Measurements from ENCODE around the gene APCDD1L. TPM values are rescaled to one million over a fixed set of nuclear protein-coding genes. Genes with fewer than 3 reads are reported as not detected.

The APCDD1L gene
- total RNA-seq, 1 donor from 2014 or later = 5.1 TPM

DNA sequence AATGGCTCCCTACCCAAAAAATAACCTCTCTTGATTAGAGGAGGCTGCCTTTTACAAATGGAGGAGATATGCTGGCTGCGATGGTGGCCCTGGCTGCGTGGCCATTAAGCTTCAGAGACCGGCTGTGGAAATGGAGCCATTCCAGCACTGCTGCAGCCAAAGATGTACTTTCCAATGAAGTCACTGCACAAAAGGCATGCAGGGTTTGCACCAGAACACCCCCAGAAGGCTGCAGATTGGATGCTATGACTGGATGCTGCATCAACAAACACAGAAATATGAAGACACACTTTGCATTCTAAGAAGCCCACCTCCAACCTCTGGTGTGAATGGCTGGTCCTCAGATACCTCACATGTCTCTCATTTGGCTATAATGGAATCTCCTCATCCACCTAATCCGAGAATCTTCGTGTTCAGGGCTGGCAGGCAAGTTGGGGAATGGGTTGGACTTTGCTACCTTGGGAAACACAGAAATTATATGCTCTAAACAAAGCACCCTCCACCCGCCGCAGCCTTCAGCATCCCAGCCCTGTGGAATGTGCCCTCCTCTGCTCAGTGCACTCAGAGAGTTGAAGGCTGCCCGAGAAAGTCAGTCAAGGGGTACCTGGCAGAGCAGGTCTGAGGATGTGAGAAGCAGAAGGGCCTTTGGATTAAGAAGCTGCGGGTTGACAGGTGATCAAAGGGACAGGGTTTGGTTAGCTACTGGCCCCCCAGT, 35.3 kb downstream of the APCDD1L start:
- no peak for DNase-seq (ENCODE audit: low read depth)
- H3K4me3 ChIP-seq (ENCODE audit: low read depth, low read length) = no peak overlapping the region
- H3K36me3 ChIP-seq (ENCODE audit: control insufficient read depth, insufficient read depth, low read length) = no peaks in the 10 kb centered on the region
- TF ChIP-seq, protein P1, sequence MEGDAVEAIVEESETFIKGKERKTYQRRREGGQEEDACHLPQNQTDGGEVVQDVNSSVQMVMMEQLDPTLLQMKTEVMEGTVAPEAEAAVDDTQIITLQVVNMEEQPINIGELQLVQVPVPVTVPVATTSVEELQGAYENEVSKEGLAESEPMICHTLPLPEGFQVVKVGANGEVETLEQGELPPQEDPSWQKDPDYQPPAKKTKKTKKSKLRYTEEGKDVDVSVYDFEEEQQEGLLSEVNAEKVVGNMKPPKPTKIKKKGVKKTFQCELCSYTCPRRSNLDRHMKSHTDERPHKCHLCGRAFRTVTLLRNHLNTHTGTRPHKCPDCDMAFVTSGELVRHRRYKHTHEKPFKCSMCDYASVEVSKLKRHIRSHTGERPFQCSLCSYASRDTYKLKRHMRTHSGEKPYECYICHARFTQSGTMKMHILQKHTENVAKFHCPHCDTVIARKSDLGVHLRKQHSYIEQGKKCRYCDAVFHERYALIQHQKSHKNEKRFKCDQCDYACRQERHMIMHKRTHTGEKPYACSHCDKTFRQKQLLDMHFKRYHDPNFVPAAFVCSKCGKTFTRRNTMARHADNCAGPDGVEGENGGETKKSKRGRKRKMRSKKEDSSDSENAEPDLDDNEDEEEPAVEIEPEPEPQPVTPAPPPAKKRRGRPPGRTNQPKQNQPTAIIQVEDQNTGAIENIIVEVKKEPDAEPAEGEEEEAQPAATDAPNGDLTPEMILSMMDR (IDR thresholded peaks at IDR 0.05; ENCODE audit: insufficient read depth, low read length, poor library complexity, severe bottlenecking) = no peak
- H3K27me3 ChIP-seq (ENCODE audit: control insufficient read depth, insufficient read depth, low read length) = no peaks in the 10 kb centered on the region

DNA sequence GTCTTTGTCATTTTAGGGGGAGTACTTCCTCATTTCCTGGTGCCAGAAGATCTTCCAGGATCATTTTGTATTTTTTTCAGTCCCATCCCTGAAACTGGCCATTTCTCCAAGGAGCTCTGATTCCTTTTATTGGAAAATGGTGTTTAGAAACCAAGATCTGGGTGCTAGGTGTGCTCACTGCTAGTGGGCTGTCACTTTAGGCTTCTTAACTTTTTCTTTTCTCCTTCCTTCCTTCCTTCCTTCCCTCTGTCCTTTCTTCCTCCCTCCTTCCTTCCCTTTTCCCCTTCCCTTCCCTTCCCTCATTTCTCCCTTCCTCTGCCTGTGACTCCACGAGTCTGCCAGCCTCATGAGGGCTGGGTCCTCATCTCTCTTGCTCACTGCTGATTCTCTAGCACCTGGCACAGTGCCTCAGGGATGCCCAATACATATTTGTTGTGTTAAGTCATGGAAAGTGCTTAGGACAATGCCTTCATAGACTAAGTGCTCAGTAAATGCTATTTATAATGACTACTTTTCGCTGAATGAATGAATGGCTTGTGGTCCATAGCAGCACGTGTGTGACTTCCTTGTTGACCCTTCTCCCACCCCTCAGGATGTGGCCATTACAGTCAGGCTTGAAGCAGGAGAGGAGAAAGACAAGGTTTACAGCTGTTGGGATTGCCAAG, 36.9 kb downstream of the APCDD1L start:
- TF ChIP-seq, protein P1 (IDR thresholded peaks at IDR 0.05; ENCODE audit: insufficient read depth, low read length, poor library complexity, severe bottlenecking) = no peak
- H3K4me3 ChIP-seq (ENCODE audit: low read depth, low read length) = no peak overlapping the region
- no peak for DNase-seq (ENCODE audit: low read depth)
- no peaks in the 10 kb centered on the region for H3K27me3 ChIP-seq (ENCODE audit: control insufficient read depth, insufficient read depth, low read length)
- no peaks in the 10 kb centered on the region for H3K36me3 ChIP-seq (ENCODE audit: control insufficient read depth, insufficient read depth, low read length)

DNA sequence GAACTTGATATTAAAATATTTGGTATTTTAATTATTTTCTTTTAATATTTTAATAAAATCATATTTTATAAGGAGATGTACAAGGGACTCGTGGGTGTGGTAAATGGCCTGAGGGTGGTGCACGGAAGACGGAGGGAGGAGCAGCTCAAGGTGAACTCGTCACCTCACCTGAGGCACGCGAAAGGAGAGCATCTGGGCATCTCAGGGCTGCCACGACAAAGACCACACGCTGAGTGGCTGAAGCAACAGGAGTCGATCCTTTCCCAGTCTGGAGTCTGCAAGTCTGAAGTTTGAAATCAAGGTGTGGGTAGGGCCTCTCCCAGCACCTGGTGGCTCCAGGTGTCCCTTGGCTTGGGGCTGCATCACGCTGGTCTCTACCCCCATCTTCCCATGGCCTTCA, 39.7 kb downstream of the APCDD1L start:
- DNase-seq (ENCODE audit: low read depth) = no peak
- no peaks in the 10 kb centered on the region for H3K27me3 ChIP-seq (ENCODE audit: control insufficient read depth, insufficient read depth, low read length)
- H3K36me3 ChIP-seq (ENCODE audit: control insufficient read depth, insufficient read depth, low read length) = no peaks in the 10 kb centered on the region
- H3K4me3 ChIP-seq (ENCODE audit: low read depth, low read length) = no peak overlapping the region
- TF ChIP-seq, protein P1 (IDR thresholded peaks at IDR 0.05; ENCODE audit: insufficient read depth, low read length, poor library complexity, severe bottlenecking) = no peak

DNA sequence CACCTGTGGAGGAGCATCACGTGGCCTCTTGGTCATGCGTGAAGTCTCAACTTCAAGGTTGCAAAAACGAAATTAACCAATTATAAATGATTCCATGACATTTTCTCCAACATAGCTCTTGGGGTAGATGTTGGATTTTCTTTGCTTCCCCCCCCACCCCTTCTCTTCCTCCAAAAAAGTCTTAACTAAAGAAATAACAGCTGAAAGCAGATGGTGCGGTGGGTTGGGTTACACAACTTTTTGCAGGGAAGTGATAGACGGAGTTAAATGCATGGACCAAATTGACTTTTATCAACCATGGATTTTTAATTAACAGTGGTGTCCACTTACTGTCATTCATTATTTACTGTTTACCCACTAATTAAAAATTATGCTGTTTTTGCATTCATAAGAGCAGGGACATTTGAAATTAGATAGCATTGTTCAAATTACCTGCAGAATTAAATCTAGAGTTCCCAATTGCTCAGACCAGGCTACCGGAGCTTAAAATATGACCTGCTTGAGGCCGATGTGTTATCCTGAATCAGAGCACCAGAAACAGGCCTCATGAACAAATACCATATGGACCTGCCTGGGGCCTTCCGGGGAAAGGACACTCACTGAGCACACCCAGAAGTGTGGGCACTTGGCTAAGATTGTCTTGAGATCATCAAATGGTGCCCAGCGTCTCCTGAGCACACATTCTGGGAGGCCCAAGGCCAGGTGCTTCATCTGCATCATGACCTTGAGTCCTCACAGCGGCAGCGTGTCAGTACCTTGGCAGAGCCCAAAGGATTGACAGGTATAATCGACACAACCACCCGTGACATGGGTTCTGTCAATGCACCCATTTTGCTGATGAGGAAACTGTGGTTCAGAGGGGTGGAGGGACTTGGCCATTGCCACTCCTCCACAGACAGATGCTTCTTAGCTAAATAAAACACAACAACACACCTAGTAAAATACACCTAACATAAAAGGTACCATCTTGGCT, 41.5 kb downstream of the APCDD1L start:
- H3K4me3 ChIP-seq (ENCODE audit: low read depth, low read length) = no peak overlapping the region
- TF ChIP-seq, protein P1 (IDR thresholded peaks at IDR 0.05; ENCODE audit: insufficient read depth, low read length, poor library complexity, severe bottlenecking) = no peak
- no peaks in the 10 kb centered on the region for H3K36me3 ChIP-seq (ENCODE audit: control insufficient read depth, insufficient read depth, low read length)
- no peaks in the 10 kb centered on the region for H3K27me3 ChIP-seq (ENCODE audit: control insufficient read depth, insufficient read depth, low read length)
- no peak for DNase-seq (ENCODE audit: low read depth)

DNA sequence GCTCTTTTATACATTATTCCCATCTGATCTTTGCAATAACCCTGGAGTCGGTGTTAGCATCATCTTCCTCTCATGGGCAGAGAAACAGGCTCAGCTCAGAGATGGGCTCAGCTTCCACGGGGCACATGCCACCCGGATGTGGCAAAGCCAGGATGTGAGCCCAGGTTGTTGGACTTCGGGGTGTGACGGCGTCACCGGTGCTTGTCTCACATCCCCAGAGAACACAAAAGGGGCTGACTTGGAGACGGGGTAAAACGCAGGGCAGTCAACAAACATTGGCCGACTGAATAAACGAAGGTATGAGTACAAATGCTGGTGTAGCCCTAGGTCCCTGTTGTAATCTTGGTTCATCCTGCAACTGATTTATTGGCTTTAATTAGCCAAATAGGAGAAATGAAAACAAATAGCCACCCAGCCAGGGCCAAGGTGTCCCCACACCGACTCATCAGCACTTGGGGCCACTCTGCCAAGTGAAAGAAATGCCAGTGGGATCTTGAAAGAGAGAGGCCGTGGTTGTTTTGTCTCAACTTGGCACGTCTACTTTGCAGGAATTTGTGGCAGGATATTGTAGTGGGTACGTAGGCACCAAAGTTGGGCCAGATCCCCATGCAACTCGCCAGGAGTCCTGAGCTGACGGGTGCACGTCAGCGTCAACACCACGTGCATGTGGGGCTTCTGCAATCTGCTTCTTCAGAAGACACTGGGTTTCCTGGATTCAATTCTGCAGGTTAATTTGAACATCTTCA, 42.8 kb downstream of the APCDD1L start:
- Histone ChIP-seq H3K36me3 (ENCODE audit: control insufficient read depth, insufficient read depth, low read length) (no peaks in the 10 kb centered on the region), H3K27me3 (ENCODE audit: control insufficient read depth, insufficient read depth, low read length) (peaks cover 2% of the 10 kb centered on the region), H3K4me3 (ENCODE audit: low read depth, low read length) (no peak overlapping the region)
- no peak for DNase-seq (ENCODE audit: low read depth)
- TF ChIP-seq, protein P1 (IDR thresholded peaks at IDR 0.05; ENCODE audit: insufficient read depth, low read length, poor library complexity, severe bottlenecking) = no peak

Data from kidney epithelial cell (primary cell).